Measurements from ENCODE around the gene IRGC.
"Not testable (repeated sequence)": the region's sequence is repeated elsewhere in the genome, so short reads cannot be mapped to it uniquely, and the experiment has no call there.

Gene IRGC, protein sequence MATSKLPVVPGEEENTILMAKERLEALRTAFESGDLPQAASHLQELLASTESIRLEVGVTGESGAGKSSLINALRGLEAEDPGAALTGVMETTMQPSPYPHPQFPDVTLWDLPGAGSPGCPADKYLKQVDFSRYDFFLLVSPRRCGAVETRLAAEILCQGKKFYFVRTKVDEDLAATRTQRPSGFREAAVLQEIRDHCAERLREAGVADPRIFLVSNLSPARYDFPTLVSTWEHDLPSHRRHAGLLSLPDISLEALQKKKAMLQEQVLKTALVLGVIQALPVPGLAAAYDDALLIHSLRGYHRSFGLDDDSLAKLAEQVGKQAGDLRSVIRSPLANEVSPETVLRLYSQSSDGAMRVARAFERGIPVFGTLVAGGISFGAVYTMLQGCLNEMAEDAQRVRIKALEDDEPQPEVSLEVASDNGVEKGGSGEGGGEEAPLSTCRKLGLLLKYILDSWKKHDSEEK

DNA sequence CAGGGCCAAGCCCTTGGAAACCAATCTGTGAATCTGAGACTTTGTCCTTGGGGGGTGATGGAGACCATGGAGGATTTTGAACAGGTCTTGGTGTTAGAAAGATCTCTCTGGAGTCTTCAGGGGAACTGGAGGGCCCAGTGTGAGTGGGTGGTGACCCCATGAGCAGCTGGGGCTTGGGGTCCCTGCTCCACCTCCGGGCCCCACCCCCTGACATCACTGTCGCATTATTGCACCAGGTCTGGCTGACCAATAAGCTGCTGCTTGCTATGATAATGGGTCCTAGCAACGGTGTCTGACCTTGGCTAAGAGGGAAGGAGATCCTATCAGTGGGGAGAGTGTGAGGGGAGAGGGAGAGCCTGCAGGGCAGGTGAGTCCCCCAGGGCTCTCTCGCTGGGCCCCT, at the start of gene IRGC:
IRGC (plus strand) TSS at position 301 of the 400 bp plus-strand sequence. CDS start 2,483 bp downstream, outside the sequence.
- no peak for DNase-seq (ENCODE audit: low read depth, low spot score)

DNA sequence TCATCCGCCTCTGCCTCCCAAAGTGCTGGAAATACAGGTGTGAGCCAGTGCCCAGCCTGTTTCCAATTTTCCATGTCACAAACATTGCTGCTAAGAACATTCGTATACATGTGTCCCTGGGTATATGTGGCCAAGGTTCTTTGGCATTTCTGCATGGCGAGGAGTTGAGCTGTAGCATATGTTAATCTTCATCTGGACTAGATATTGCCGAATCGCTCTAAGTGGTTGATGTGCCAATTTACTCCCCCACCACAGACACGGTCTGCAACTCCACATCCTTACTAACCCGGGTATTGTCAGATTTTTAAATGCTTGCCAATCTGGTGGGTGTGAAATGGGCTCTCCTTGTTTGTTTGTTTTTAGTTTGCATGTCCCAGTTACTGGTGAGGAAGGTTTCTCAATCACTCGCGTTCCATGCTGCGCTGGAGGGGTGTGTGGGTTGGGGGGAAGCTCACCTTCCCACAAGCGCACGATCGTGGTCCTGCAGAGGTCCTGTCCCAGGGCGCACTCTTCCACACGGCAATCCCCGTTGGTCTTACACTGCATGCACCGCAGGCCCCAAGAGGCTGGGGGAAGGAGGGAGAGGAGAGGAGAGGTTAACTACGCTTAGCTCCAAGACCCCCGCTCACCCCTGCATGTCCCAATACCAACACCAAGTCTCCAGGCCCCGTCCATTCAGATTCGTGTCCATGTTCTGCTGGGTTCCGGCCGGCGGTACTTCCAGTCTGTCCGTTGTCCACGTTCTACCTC, 48.6 kb upstream of the IRGC start:
- DNase-seq (ENCODE audit: low read depth, low spot score), result no peak

DNA sequence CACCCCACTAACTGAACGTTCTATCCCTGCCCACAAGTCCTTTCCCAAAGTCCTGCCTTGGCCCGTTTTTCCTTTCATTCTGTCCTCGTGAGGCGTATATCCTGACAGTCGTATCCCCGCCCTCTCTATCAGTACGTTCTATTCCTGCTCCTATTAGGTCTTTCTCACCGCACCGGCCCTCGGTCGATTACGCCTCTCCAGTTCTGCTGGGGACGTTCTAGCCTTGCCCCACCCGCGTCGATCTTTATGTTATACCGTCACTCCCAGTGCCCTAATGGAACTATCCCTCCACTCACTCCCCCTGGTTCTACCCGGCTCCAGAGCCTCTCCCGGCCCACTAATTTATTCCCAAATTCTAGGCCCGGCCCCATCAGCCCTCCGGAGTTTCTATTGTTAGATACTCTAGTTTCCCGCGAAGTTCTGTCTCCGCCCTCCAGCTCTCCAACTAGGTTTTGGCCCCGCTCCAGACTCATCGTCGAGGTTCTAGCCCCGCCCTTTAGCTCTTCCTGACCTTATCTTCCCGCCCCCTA, 47.9 kb upstream of the IRGC start:
- DNase-seq (ENCODE audit: low read depth, low spot score), result no peak

DNA sequence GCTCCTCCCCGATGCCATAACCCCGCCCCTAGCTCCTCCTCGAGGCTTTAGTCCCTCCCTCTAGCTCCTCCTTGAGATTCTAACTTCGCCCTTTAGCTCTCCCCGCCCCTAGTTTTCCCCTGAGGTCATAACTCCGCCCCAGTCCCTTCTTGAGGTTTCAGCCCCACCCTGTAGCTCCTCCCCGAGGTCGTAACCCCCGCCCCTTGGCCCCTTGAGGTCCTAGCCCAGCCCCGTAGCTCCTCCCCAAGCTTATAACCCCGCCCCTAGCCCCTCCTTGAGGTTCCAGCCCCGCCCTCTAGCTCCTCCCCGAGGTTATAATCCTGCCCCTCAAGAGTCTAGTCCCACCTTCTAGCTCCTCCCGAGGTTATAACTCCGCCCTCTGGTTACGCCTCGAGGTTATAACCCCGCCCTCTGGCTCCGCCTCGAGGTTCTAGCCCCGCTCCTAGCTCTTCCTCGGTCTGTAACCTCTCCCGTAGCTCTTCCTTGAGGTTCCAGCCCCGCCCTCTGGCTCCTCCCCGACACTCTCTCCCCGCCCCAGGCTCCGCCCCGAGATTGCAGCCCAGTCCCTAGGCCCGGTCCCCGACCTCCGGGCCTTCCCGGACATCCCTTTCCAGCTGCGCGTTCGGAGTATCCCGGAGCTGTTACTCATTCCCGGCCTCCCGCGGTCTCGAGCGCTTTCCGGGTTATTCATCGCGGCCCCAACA, 47.3 kb upstream of the IRGC start:
- peak; percentile 99 for DNase-seq (ENCODE audit: low read depth, low spot score)

DNA sequence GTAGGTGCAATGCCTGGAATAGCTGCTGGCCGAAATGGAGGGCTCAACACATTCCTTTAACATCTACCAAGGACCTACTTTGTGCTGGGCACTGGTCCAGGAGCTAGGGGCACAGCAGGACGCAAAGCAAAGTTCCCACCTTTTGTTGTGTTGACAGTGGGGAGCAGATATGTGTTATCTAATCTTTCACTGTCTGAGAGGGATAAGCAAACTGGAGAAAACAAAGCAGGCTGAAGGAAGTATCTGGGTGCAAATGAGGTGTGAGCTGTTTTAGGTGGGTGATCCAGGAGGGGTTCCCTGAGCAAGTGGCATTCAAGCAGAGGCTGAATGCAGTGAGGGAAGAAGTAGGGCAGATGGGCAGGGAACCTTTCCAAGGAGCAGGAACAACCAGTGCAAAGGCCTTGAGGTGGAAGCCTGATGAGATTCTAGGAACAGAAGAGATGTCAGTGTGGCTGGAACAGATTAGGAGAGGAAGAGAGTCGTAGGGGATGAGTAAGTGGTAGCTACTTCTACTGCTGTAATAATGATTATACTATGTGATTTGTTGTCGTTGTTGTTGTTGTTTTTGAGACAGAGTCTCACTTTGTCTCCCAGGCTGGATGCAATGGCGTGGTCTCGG, 43.7 kb upstream of the IRGC start:
- no peak for DNase-seq (ENCODE audit: low read depth, low spot score)

DNA sequence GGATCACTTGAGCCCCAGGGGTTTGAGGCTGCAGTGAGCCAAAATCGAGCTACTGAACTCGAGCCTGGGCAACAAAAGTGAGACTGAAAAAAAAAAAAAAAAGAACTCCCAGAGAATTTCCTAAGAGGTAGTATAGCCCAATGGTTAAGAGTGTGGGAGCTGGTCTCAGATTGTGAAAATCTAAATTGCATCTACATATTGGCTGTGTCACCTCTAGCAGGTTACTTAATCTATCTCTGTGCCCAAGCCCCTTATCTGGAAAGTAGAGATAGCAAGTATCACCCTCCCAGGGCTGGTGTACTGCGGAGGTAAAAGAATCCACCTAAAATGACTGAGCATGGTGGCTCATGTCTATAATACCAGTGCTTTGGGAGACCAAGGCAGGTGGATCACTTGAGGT, 42.2 kb upstream of the IRGC start:
- DNase-seq (ENCODE audit: low read depth, low spot score), result no peak

DNA sequence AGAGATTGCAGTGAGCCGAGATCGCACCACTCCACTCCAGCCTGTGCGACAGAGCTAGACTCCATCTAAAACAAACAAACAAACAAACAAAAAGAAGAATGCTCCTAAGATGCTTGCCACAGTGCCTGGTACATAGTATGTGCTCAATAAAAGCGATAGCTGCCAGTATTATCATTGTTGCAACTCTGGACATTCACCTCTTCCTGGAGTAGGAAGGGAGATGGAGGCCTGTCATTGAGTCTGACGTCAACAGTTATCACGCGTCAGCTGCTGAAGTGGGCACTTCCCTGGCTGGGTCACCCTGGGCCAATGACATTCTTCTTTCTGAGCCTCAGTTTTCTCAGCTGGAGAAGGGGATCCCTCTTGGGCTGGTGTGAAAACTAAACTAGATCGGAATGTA, 41.7 kb upstream of the IRGC start:
- DNase-seq (ENCODE audit: low read depth, low spot score), result no peak

DNA sequence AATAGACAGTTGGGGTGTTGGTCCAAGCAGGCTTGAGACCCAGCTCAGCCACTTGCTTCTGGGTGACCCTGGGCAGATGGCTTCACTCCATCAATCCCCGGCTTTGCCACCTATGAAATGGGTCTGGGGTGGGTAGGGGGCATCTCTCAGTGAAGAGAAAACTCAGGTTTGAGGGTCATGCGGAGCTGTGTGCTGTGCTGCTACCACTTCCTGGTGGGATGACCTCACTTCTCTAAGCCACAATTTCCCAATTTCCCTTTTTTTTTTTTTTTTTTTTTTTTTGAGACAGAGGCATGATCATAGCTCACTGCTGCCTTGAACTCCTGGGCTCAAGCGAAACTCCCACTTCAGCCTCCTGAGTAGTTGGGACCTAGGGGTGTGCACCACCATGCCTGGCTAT, 41.3 kb upstream of the IRGC start:
- no peak for DNase-seq (ENCODE audit: low read depth, low spot score)

DNA sequence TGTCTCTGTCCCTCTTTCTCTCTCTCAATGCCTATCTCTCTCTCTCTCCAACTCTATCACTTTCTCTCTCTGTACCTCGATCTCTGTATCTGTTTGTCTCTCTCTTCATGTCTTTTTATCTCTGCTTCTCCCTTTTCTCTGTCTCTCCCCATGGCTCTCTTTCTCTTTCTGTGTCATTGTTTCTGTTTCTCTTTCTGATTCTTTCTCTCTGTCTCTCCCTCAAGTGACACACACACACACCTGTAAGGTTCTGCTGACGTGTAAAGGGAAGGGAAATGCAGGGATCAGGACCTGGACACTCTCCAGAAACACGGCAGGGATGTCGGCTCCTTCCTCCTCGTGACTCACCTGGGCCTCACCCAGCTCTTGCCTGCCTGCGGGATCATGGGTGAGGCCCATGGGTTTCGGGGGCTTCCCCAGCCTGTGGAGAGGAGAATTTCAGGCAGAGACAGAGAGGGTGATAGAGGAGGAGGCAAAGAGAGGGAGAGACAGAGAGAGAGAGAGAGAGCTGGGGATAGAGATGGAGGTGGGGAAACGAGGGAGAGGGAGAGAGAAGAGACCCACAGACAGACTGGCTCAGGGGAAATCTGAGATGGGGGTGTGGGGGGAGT, 40.5 kb upstream of the IRGC start:
- no peak for DNase-seq (ENCODE audit: low read depth, low spot score)

DNA sequence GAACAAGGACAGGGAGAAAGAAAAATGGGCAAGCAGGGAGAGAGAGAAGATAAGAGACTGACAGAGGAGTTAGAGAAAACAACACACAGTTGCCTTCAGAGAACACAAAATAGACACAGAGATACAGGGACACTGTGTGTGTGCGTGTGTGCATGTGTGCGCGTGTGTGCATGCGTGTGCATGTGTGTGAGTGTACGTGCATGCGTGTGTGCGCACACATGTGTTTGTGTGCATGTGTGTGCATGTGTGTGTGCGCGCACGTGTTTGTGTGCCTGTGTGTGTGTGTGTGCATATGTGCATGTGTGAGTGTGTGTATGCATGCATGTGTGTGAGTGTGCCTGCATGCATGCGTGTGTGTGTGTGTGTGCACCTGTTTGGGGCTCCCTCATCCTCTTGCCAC, 40.0 kb upstream of the IRGC start:
- no peak for DNase-seq (ENCODE audit: low read depth, low spot score)

DNA sequence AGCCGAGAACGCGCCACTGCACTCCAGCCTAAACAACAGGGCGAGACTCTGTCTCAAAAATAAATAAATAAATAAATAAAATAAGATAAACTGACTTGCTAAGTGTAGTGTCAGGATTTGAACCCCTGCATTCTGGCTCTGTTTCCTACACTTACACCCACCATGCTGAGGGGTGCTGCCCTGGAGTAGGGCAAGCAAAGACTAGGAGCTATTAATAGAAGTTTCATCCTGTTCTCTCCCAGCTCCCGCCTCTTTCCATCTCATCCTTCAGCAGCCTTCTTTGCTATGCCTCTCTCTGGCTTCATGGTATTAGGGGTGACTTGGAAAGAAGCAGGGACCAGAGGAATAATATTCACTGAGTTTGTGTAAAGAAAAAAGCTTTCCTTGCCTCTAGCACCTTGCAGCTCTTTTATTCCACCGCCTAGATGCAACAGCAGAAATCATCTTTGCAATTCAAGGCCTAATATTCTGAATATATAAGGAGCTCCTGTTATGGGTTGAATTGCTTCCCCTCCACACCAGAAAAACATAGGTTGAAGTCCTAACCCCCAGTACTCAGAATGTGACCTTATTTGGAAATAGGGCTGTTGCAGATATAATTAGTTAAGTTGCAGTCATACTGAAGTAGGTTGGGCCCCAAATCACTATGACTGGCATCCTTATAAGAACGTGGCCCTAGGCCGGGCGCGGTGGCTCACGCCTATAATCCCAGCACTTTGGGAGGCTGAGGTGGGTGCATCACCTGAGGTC, 37.2 kb upstream of the IRGC start:
- no peak for DNase-seq (ENCODE audit: low read depth, low spot score)

DNA sequence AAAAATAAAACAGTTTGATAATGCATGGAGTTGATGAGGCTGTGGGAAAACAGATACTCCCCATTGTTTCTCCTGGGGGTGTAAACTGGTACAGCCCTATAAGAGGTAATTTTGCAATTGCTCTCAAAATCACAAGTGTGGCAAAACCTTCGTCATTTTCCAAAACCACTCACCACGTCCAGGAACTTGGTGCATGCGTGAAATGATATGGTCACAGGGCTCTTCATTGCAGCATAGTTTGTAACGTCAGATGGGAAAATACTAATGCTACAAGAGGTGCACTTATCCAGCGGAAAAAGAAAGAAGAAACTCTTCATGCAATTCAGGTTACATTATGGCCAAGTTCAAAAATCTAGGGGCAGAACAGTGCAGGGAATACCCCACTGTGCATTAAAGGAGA, 34.1 kb upstream of the IRGC start:
- no peak for DNase-seq (ENCODE audit: low read depth, low spot score)

DNA sequence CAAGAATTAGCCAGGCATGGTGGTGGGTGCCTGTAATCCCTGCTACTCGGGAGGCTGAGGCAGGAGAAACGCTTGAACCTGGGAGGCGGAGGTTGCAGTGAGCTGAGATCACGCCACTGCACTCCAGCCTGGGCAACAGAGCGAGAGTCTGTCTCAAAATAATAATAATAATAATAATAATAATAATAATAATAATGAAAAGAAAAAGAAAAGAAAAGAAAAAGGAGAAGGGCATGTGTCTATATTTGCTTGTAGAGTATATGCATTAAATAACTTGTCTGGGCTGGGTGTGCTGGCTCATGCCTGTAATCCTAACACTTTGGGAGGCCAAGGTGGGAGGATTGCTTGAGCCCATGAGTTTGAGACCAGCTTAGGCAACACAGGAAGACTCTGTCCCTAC, 33.6 kb upstream of the IRGC start:
- not testable (repeated sequence) for DNase-seq (ENCODE audit: low read depth, low spot score)

DNA sequence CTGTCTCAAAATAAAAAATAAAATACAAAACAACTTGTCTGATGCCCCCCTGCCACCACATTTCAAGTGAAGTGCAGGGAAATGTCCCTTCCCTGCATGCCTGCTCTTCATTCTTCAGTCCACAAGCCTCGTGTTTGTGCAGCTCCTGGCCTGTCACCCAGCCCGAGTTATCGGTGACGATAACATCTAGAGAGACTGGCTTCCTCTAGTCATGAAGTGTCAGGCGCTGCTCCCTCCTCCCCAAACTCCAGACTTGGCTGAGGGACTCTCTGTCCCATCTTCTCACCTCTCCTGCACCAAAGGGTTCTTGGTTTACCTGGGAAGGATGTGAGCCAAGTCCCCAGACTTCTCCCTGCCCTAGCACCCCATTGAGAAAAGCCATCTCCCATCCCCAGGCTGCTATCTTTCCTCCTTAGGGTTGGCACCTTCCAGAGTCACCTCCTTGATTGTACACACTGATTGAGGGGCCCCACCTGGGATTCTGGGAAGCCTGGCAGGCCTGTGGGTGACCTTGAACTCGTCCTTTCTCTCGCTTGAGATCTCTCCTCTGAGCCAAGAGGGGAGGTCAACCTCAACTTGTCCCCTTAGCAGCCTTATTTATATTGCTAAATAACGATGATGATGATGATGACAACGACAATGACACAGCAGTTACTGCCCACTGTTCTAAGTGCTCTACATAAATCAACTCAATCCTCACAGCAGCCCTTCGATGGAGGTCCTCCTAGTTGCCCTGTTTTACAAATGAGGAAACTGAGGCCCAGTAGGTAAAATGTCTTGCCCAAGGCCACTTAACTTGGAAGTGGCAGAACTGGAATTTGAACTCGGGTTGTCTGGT, 32.8 kb upstream of the IRGC start:
- no peak for DNase-seq (ENCODE audit: low read depth, low spot score)

DNA sequence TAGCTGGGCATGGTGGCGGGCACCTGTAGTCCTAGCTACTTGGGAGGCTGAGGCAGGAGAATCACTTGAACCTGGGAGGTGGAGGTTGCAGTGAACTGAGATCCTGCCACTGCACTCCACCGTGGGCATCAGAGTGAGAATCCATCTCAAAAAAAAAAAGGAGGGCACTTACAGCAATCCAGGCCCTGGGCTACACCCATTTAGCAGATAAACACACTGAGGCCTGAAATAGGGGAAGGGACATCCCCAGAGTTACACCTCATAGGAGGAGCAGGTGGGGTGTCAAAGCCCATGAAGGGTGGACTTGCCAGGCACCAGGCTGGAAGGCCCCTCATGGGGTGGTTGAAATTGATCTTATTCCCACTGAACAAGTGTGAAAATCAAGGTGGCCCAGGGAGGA, 32.0 kb upstream of the IRGC start:
- DNase-seq (ENCODE audit: low read depth, low spot score), result no peak

DNA sequence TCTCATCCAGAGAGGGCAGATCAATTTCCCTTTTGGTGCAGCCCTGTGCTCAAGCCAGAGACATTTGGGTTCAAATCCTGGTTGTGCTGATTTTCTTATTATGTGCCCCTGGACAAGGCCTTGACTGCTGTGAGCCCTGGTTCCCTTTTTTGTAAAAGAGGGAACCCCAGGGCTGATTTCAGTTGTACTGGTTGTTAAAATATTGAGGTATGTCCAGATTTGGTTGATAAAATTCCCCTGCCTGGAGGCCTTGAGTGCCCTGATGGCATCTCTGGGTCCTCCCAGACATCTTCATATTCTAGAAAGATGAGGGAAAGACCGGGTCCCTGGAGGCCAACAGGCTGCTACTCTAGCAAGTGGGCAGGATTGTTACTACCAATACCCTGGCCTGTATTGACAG, 31.6 kb upstream of the IRGC start:
- DNase-seq (ENCODE audit: low read depth, low spot score), result no peak

DNA sequence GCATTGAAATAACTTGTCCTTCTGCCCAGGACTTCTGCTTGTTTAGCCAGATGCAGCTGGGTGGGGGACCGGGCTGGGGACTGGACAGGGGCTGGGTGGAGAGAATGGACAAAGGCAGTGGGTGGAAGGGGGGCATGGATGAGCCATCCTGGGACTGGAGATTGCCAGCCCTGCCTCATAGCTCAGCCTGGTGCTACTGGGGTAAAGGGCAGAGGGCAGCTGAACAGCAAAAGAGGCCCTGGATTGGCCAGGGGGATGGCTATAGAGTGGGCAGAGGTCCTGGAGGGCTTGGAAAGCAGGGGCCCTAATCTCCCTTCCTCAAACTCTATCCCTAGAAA, 28.2 kb upstream of the IRGC start:
- DNase-seq (ENCODE audit: low read depth, low spot score), result no peak

DNA sequence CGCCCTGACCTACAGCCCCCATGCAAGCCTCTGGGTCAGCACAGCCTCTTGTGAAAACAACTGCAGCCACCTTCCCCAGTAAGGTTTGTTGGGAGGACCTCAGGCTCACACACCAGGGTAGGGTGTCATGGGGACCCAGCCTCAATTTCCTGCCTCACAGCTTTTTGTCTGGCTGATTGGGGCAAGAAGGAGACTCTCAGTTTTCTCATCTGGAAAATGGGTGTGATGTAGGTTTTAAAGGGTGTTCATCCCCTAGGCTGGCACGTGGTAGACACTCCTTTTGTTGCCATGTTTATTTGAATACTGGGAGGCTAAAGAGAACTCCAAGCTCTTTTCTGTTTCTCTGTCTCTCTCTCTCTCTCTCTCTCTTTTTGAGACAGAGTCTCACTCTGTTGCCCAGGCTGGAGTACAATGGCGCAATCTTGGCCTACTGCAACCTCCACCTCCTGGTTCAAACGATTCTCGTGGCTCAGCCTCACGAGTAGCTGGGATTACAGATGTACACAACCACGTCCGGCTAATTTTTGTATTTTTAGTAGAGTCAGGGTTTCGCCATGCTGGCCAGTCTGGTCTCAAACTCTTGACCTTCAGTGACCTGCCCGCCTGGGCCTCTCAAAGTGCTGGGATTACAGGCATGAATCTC, 27.7 kb upstream of the IRGC start:
- DNase-seq (ENCODE audit: low read depth, low spot score), result no peak

DNA sequence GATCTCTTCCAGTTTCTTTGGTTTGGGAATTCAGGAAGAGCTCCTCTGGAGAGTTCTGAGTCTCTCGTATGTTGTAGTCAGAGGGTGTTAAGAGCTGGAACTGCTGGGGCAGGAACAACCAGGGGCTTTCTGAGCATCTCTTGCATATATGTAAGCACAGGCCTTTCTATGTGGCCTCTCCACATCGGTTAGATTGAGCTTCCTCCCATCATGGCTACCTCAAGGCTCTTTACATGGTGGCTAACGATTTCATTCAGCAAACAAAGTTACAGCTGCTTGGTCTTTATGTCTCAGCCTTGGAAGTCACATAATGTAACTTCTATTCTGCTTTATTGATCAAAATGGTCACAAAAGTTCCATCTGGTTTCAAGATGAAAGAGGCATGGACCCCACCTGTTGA, 25.4 kb upstream of the IRGC start:
- no peak for DNase-seq (ENCODE audit: low read depth, low spot score)
